ENCODE data around the gene KIAA1328. TPM values are rescaled to one million over a fixed set of nuclear protein-coding genes. Genes with fewer than 3 reads are reported as not detected.

The KIAA1328 gene
- total and polyA plus RNA-seq, 11 donors = 1.4 to 6.4 (median 4.0) TPM

GRCh38 chr18:36974686-36975085, 145.8 kb downstream of the KIAA1328 start:
- ATAC-seq (no peak), DNase-seq (no peak)
- Histone ChIP-seq H3K9me3 (peaks cover 0 to 34% (median 3%) of the 10 kb centered on the region in 12 donors), H3K36me3 (no peaks in the 10 kb centered on the region), H3K4me1 (no peaks in the 10 kb centered on the region), H3K4me3 (no peak overlapping the region), H3K27me3 (no peaks in the 10 kb centered on the region), H3K27ac (no peak overlapping the region)
- WGBS, 4 donors = 90 to 97% (median 95%) methylated on average over 3 of the region's 3 CpGs
- intact Hi-C loops (cut with DNase I) = no loop called here
- no peak for TF ChIP-seq CTCF (IDR thresholded peaks at IDR 0.05)
- no peak for TF ChIP-seq POLR2A (IDR thresholded peaks at IDR 0.05)

GRCh38 chr18:36977121-36977520, 148.2 kb downstream of the KIAA1328 start:
- H3K36me3 ChIP-seq = no peaks in the 10 kb centered on the region
- DNase-seq = no peak
- ATAC-seq = no peak
- no peaks in the 10 kb centered on the region for H3K4me1 ChIP-seq
- peaks cover 0 to 10% (median 2%) of the 10 kb centered on the region in 12 donors for H3K9me3 ChIP-seq
- intact Hi-C loops (cut with DNase I) = no loop called here
- no peak overlapping the region for H3K27ac ChIP-seq
- no peak for TF ChIP-seq POLR2A (IDR thresholded peaks at IDR 0.05)
- TF ChIP-seq CTCF (IDR thresholded peaks at IDR 0.05) = no peak
- no peaks in the 10 kb centered on the region for H3K27me3 ChIP-seq
- H3K4me3 ChIP-seq = no peak overlapping the region
- WGBS, 4 donors = 90 to 95% (median 90%) methylated on average over 2 of the region's 2 CpGs

- TF ChIP-seq POLR2A (IDR thresholded peaks at IDR 0.05) = no peak
- no peak for TF ChIP-seq CTCF (IDR thresholded peaks at IDR 0.05)
- no peaks in the 10 kb centered on the region for H3K36me3 ChIP-seq
- H3K27me3 ChIP-seq = no peaks in the 10 kb centered on the region
- no peak overlapping the region for H3K4me3 ChIP-seq
- H3K9me3 ChIP-seq = peaks cover 0 to 8% (median 0%) of the 10 kb centered on the region in 12 donors
- H3K4me1 ChIP-seq = no peaks in the 10 kb centered on the region
- intact Hi-C loops (cut with DNase I) = no loop called here
- DNase-seq (no peak), ATAC-seq (no peak)
- H3K27ac ChIP-seq = no peak overlapping the region
Measured at GRCh38 chr18:36993068-36993467, 164.1 kb downstream of the KIAA1328 start.

- intact Hi-C loops (cut with DNase I) = no loop called here
- ATAC-seq (no peak), DNase-seq (no peak)
- H3K4me1 ChIP-seq = no peaks in the 10 kb centered on the region
- H3K9me3 ChIP-seq = no peaks in the 10 kb centered on the region
- no peak overlapping the region for H3K4me3 ChIP-seq
- no peak overlapping the region for H3K27ac ChIP-seq
- no peak for TF ChIP-seq POLR2A (IDR thresholded peaks at IDR 0.05)
- no peaks in the 10 kb centered on the region for H3K36me3 ChIP-seq
- H3K27me3 ChIP-seq = no peaks in the 10 kb centered on the region
Measured at GRCh38 chr18:37006742-37007141, 177.8 kb downstream of the KIAA1328 start.

- Histone ChIP-seq H3K36me3 (no peaks in the 10 kb centered on the region), H3K27me3 (no peaks in the 10 kb centered on the region), H3K27ac (no peak overlapping the region), H3K9me3 (peaks cover 0 to 45% (median 22%) of the 10 kb centered on the region in 12 donors), H3K4me1 (no peaks in the 10 kb centered on the region), H3K4me3 (no peak overlapping the region)
- ATAC-seq (no peak), DNase-seq (no peak)
- no peak for TF ChIP-seq POLR2A (IDR thresholded peaks at IDR 0.05)
- no peak for TF ChIP-seq CTCF (IDR thresholded peaks at IDR 0.05)
- intact Hi-C loops (cut with DNase I) = no loop called here
Measured at GRCh38 chr18:37012452-37012851, 183.5 kb downstream of the KIAA1328 start.

Measured in heart left ventricle (tissue), 16 donors.